Ureter (tissue), 1 donor: ENCODE measurements around the gene TENM3. TPM values are rescaled to one million over a fixed set of nuclear protein-coding genes. Genes with fewer than 3 reads are reported as not detected.
"Not testable (repeated sequence)": the region's sequence is repeated elsewhere in the genome, so short reads cannot be mapped to it uniquely, and the experiment has no call there.

Experiments used
- DNase-seq: peaks from one replicate; pipeline ENCODE4 v3.0.0-alpha.2; 2020; ENCODE audit warnings: low spot score
- total RNA-seq: library from RNA; stranded (reverse); gene quantifications from one replicate; pipeline ENCODE4 v1.2.4, GENCODE V29; 2023
- donor health status: DM: yes; HTN: yes; CAD: no.

TENM3 gene
- 0.96 TPM for total RNA-seq

- not testable (repeated sequence) for DNase-seq
These were observed at the start of gene TENM3 for GRCh38 chr4:182243204-182243603. Gene TENM3 (plus strand): TSS chr4:182243402. CDS start chr4:182324021, 80,619 bp downstream.

GRCh38 chr4:182194091-182194824 lies 48.9 kb upstream of the TENM3 start:
- no peak for DNase-seq

GRCh38 chr4:182197611-182198010 lies 45.6 kb upstream of the TENM3 start:
- no peak for DNase-seq

GRCh38 chr4:182201871-182202270 lies 41.3 kb upstream of the TENM3 start:
- DNase-seq = no peak

GRCh38 chr4:182202650-182203049 lies 40.6 kb upstream of the TENM3 start:
- no peak for DNase-seq

GRCh38 chr4:182203872-182204411 lies 39.3 kb upstream of the TENM3 start:
- no peak for DNase-seq

- DNase-seq = no peak
These were observed 37.9 kb upstream of the TENM3 start for GRCh38 chr4:182205306-182205705.

GRCh38 chr4:182206266-182206665 lies 36.9 kb upstream of the TENM3 start:
- no peak for DNase-seq

- no peak for DNase-seq
These were observed 36.3 kb upstream of the TENM3 start for GRCh38 chr4:182206916-182207315.

- DNase-seq = no peak
These were observed 35.3 kb upstream of the TENM3 start for GRCh38 chr4:182207830-182208396.

- no peak for DNase-seq
These were observed 34.6 kb upstream of the TENM3 start for GRCh38 chr4:182208526-182209050.

- DNase-seq = no peak
These were observed 30.9 kb upstream of the TENM3 start for GRCh38 chr4:182212211-182212761.

- no peak for DNase-seq
These were observed 30.2 kb upstream of the TENM3 start for GRCh38 chr4:182213004-182213403.

GRCh38 chr4:182215148-182215547 lies 28.1 kb upstream of the TENM3 start:
- no peak for DNase-seq

- DNase-seq = no peak
These were observed 27.2 kb upstream of the TENM3 start for GRCh38 chr4:182216005-182216404.

GRCh38 chr4:182219411-182220056 lies 23.7 kb upstream of the TENM3 start:
- no peak for DNase-seq

- DNase-seq = no peak
These were observed 21.2 kb upstream of the TENM3 start for GRCh38 chr4:182221987-182222386.

GRCh38 chr4:182222766-182223165 lies 20.4 kb upstream of the TENM3 start:
- DNase-seq = no peak

GRCh38 chr4:182223708-182224107 lies 19.5 kb upstream of the TENM3 start:
- no peak for DNase-seq

GRCh38 chr4:182224192-182224850 lies 18.9 kb upstream of the TENM3 start:
- DNase-seq = no peak

GRCh38 chr4:182225257-182225852 lies 17.8 kb upstream of the TENM3 start:
- DNase-seq = no peak
